Nasal cavity respiratory epithelium epithelial cell of viscerocranial mucosa (primary cell): Measurements from ENCODE around the gene ATF6. TPM values are rescaled to one million over a fixed set of nuclear protein-coding genes. Genes with fewer than 3 reads are reported as not detected.

ENCODE experiments used
- total RNA-seq: library from RNA; depleted of rRNA; stranded (reverse); fragments of >200 nt; gene quantifications from 2 replicates; pipeline ENCODE4 v1.2.3, GENCODE V29; 2014

The ATF6 gene
- total RNA-seq: 33.8 and 39.3 TPM in 2 replicates

GRCh38 chr1:161766102-161766981, at the start of gene ATF6:
TSS of gene ATF6 (plus strand) at chr1:161766320. CDS start at chr1:161766361, 41 bp downstream.

GRCh38 chr1:161720956-161721737, 45.0 kb upstream of the ATF6 start, which contains the start of gene FCRLB:
TSS of gene FCRLB (plus strand) at chr1:161721544. CDS start at chr1:161722673, 1,129 bp downstream.

GRCh38 chr1:161749509-161750407, 16.4 kb upstream of the ATF6 start, which contains the start of gene DUSP12:
TSS of gene DUSP12 (plus strand) at chr1:161749786. CDS start at chr1:161749802, 16 bp downstream.

Other genes with a start within 250 kb of the ATF6 start
- 1.0 and 1.2 TPM in 2 replicates for gene HSPA6, start 241.8 kb upstream of the ATF6 start, total RNA-seq
- gene FCGR3A, start 216.5 kb upstream of the ATF6 start, total RNA-seq: not detected in 2 replicates
- not detected in 2 replicates for gene FCGR3B, start 135.1 kb upstream of the ATF6 start, total RNA-seq
- not detected in 2 replicates for gene FCGR2B, start 103.2 kb upstream of the ATF6 start, total RNA-seq
- under 0.01 and 0.28 TPM in 2 replicates for gene FCRLA, start 59.1 kb upstream of the ATF6 start, total RNA-seq
- 0.85 and 1.0 TPM in 2 replicates for gene FCRLB, start 44.8 kb upstream of the ATF6 start, total RNA-seq
- gene DUSP12, start 16.5 kb upstream of the ATF6 start, total RNA-seq: 41.6 and 50.9 TPM in 2 replicates